H9 (cell line): ENCODE results near the gene UST. TPM values are rescaled to one million over a fixed set of nuclear protein-coding genes. Genes with fewer than 3 reads are reported as not detected.
A peak's percentile ranks its signal among the peaks of the same experiment; 100 is the strongest.

Experiments
- DNase-seq: peaks from one replicate; pipeline ENCODE4 v3.0.0-alpha.2; 2017
- H2AFZ ChIP-seq: one replicate; pipeline ENCODE4 v1.6.1; 2013; ENCODE audit warnings: mild to moderate bottlenecking, low read length, control low read depth, moderate library complexity
- H2AK5ac ChIP-seq: 2 replicates; pipeline ENCODE4 v1.6.1; 2013; ENCODE audit warnings: low read length, control low read depth, mixed read lengths; ENCODE audit not compliant: insufficient read length
- H2BK120ac ChIP-seq: one replicate; pipeline ENCODE4 v1.6.1; 2013; ENCODE audit warnings: low read depth, mild to moderate bottlenecking, low read length, control low read depth, inconsistent platforms; ENCODE audit not compliant: poor library complexity, severe bottlenecking
- H2BK12ac ChIP-seq: 2 replicates; pipeline ENCODE4 v1.6.1; 2013; ENCODE audit warnings: low read length, control low read depth, mixed read lengths, low read depth; ENCODE audit not compliant: insufficient read length
- H2BK15ac ChIP-seq: 2 replicates; pipeline ENCODE4 v1.6.1; 2013; ENCODE audit warnings: low read depth, low read length, control low read depth
- H2BK20ac ChIP-seq: one replicate; pipeline ENCODE4 v1.6.1; 2013; ENCODE audit warnings: low read depth, mild to moderate bottlenecking, low read length, control low read depth, inconsistent platforms; ENCODE audit not compliant: poor library complexity, severe bottlenecking
- H2BK5ac ChIP-seq: 2 replicates; pipeline ENCODE4 v1.6.1; 2013; ENCODE audit warnings: low read length, control low read depth, mixed read lengths; ENCODE audit not compliant: insufficient read length
- H3K14ac ChIP-seq: 2 replicates; pipeline ENCODE4 v1.6.1; 2013; ENCODE audit warnings: low read length, control low read depth; ENCODE audit not compliant: insufficient read depth
- H3K18ac ChIP-seq: 2 replicates; pipeline ENCODE4 v1.6.1; 2013; ENCODE audit warnings: low read depth, mild to moderate bottlenecking, mixed read lengths, low read length, control low read depth; ENCODE audit not compliant: insufficient read length
- H3K23ac ChIP-seq: 2 replicates; pipeline ENCODE4 v1.6.1; 2013; ENCODE audit warnings: low read length, control low read depth, mixed read lengths, low read depth; ENCODE audit not compliant: insufficient read length
- H3K23me2 ChIP-seq: 2 replicates; pipeline ENCODE4 v1.6.1; 2013; ENCODE audit warnings: low read depth, mild to moderate bottlenecking, mixed read lengths, low read length, control low read depth; ENCODE audit not compliant: insufficient read length, poor library complexity, severe bottlenecking
- H3K27ac ChIP-seq: 2 replicates; pipeline ENCODE4 v1.5.1; 2013; ENCODE audit warnings: low read length, control low read depth, mixed read lengths, low read depth; ENCODE audit not compliant: insufficient read length
- H3K27me3 ChIP-seq: 2 replicates; pipeline ENCODE4 v1.6.1; 2013; ENCODE audit warnings: low read length, control low read depth, inconsistent platforms; ENCODE audit not compliant: insufficient read depth
- H3K4ac ChIP-seq: 2 replicates; pipeline ENCODE4 v1.6.1; 2013; ENCODE audit warnings: low read depth, mild to moderate bottlenecking, control low read depth, inconsistent platforms, low read length, moderate library complexity
- H3K4me1 ChIP-seq: 2 replicates; pipeline ENCODE4 v1.6.1; 2013; ENCODE audit warnings: low read length, control low read depth, inconsistent platforms; ENCODE audit not compliant: insufficient read depth
- H3K4me2 ChIP-seq: 2 replicates; pipeline ENCODE4 v1.6.1; 2013; ENCODE audit warnings: low read length, control low read depth, mixed read lengths; ENCODE audit not compliant: insufficient read length, insufficient read depth
- H3K56ac ChIP-seq: 2 replicates; pipeline ENCODE4 v1.6.1; 2013; ENCODE audit warnings: low read depth, mild to moderate bottlenecking, mixed read lengths, low read length, control low read depth; ENCODE audit not compliant: insufficient read length
- H3K79me1 ChIP-seq: 2 replicates; pipeline ENCODE4 v1.6.1; 2013; ENCODE audit warnings: low read depth, mild to moderate bottlenecking, moderate library complexity, low read length, control low read depth, inconsistent platforms; ENCODE audit not compliant: insufficient read depth, poor library complexity, severe bottlenecking
- H3K79me2 ChIP-seq: 2 replicates; pipeline ENCODE4 v1.6.1; 2013; ENCODE audit warnings: low read length, control low read depth, inconsistent platforms; ENCODE audit not compliant: insufficient read depth
- H3K9ac ChIP-seq: 2 replicates; pipeline ENCODE4 v1.6.1; 2013; ENCODE audit warnings: low read length, control low read depth, mixed read lengths; ENCODE audit not compliant: insufficient read length; ENCODE audit errors: extremely low read depth
- H3K9me3 ChIP-seq: one replicate; pipeline ENCODE4 v1.6.1; 2013; ENCODE audit warnings: low read depth, low read length, inconsistent platforms; ENCODE audit not compliant: control insufficient read depth
- H3T11ph ChIP-seq: one replicate; pipeline ENCODE4 v1.6.1; 2013; ENCODE audit warnings: mild to moderate bottlenecking, low read length, control low read depth, inconsistent platforms
- H4K20me1 ChIP-seq: one replicate; pipeline ENCODE4 v1.6.1; 2013; ENCODE audit not compliant: control insufficient read depth, insufficient read length, insufficient read depth
- H4K5ac ChIP-seq: 2 replicates; pipeline ENCODE4 v1.6.1; 2013; ENCODE audit warnings: low read depth, mild to moderate bottlenecking, mixed read lengths, low read length, control low read depth; ENCODE audit not compliant: insufficient read length
- H4K8ac ChIP-seq: replicated peaks from 2 replicates; pipeline ENCODE4 v1.6.1; 2013; ENCODE audit warnings: low read length, control low read depth, mixed read lengths, low read depth; ENCODE audit not compliant: insufficient read length
- H4K91ac ChIP-seq: 2 replicates; pipeline ENCODE4 v1.6.1; 2013; ENCODE audit warnings: low read depth, mild to moderate bottlenecking, moderate library complexity, mixed read lengths, low read length, control low read depth; ENCODE audit not compliant: insufficient read length
- H3K27ac Mint-ChIP-seq, 3 experiments: 2 replicates in 2 of 3; 3 replicates in 1 of 3; pipeline ENCODE4 v1.8.0; 2020 to 2021; ENCODE audit warnings: mixed read lengths in 3 of 3, mild to moderate bottlenecking in 1 of 3, moderate library complexity in 1 of 3
- H3K27me3 Mint-ChIP-seq: 2 replicates; pipeline ENCODE4 v1.8.0; 2021; ENCODE audit warnings: low read depth, mild to moderate bottlenecking, moderate library complexity, mixed read lengths
- H3K36me3 Mint-ChIP-seq, 3 experiments: 2 replicates in 2 of 3; 3 replicates in 1 of 3; pipeline ENCODE4 v1.8.0; 2020 to 2021; ENCODE audit warnings: low read depth in 3 of 3, mixed read lengths in 3 of 3; ENCODE audit not compliant: insufficient read depth in 1 of 3
- H3K4me1 Mint-ChIP-seq, 2 experiments: 2 replicates each; pipeline ENCODE4 v1.8.0; 2020; ENCODE audit warnings: mixed read lengths in 2 of 2
- H3K4me3 Mint-ChIP-seq, 2 experiments: 2 replicates in 1 of 2; 3 replicates in 1 of 2; pipeline ENCODE4 v1.8.0; 2020 to 2021; ENCODE audit warnings: mild to moderate bottlenecking in 2 of 2, mixed read lengths in 2 of 2, moderate library complexity in 1 of 2
- H3K9me3 Mint-ChIP-seq, 2 experiments: 2 replicates in 1 of 2; 3 replicates in 1 of 2; pipeline ENCODE4 v1.8.0; 2020; ENCODE audit warnings: mild to moderate bottlenecking in 2 of 2, mixed read lengths in 2 of 2, moderate library complexity in 1 of 2
- WGBS: extraction: QIAGEN DNeasy Blood & Tissue Kit; methylation state at CpG from one replicate; pipeline ENCODE4 v1.1.7; 2013; ENCODE audit warnings: missing lambda C conversion rate, low lambda C conversion rate, mixed read lengths; ENCODE audit not compliant: insufficient read length; ENCODE audit errors: extremely low coverage; 5-methylcytosine and 5-hydroxymethylcytosine counted together
- total RNA-seq: library from RNA; stranded (reverse); gene quantifications from 2 replicates; pipeline ENCODE4 v1.2.1, GENCODE V29; 2021
- TF ChIP-seq, protein P1 (sequence below): fragments of 200-600 bp; sonication (generic); conservative IDR thresholded peaks from 3 replicates; pipeline ENCODE4 v1.8.0; 2021; ENCODE audit warnings: antibody characterized with exemption, mild to moderate bottlenecking

UST gene
- total RNA-seq, 1 experiment from 2014 or later: 14.4 TPM

- H3K4me1 Mint-ChIP-seq: peaks cover 72 to 76% of the 10 kb centered on the region in 2 experiments
- H3T11ph ChIP-seq: no peak overlapping the region
- no peak overlapping the region for H2BK120ac ChIP-seq
- H3K79me1 ChIP-seq: no peaks in the 10 kb centered on the region
- H3K56ac ChIP-seq: no peak overlapping the region
- DNase-seq: no peak
- H3K4me3 Mint-ChIP-seq: no peak overlapping the region
- no peaks in the 10 kb centered on the region for H3K79me2 ChIP-seq
- H3K4me1 ChIP-seq: peaks cover 2% of the 10 kb centered on the region; the same call in 1 of the 2 replicates
- no CpG with 5 or more reads among the region's 9 CpGs for WGBS
- H3K4me2 ChIP-seq: no peak overlapping the region
- no peak overlapping the region for H2BK20ac ChIP-seq
- H3K23me2 ChIP-seq: no peaks in the 10 kb centered on the region
- no peak overlapping the region for H2BK12ac ChIP-seq
- H4K91ac ChIP-seq: no peak overlapping the region
- H2AK5ac ChIP-seq: no peak overlapping the region
- H3K36me3 Mint-ChIP-seq: peaks cover 14 to 21% (median 17%) of the 10 kb centered on the region in 3 experiments; a peak in 6 of 7 replicates
- no peaks in the 10 kb centered on the region for H4K20me1 ChIP-seq
- H4K8ac ChIP-seq: no peak overlapping the region
- TF ChIP-seq, protein P1, sequence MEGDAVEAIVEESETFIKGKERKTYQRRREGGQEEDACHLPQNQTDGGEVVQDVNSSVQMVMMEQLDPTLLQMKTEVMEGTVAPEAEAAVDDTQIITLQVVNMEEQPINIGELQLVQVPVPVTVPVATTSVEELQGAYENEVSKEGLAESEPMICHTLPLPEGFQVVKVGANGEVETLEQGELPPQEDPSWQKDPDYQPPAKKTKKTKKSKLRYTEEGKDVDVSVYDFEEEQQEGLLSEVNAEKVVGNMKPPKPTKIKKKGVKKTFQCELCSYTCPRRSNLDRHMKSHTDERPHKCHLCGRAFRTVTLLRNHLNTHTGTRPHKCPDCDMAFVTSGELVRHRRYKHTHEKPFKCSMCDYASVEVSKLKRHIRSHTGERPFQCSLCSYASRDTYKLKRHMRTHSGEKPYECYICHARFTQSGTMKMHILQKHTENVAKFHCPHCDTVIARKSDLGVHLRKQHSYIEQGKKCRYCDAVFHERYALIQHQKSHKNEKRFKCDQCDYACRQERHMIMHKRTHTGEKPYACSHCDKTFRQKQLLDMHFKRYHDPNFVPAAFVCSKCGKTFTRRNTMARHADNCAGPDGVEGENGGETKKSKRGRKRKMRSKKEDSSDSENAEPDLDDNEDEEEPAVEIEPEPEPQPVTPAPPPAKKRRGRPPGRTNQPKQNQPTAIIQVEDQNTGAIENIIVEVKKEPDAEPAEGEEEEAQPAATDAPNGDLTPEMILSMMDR: no peak
- peak overlapping the region; percentile 56 for H2BK5ac ChIP-seq
- no peak overlapping the region for H2BK15ac ChIP-seq
- no peak overlapping the region for H3K4ac ChIP-seq
- no peak overlapping the region for H3K14ac ChIP-seq
- H3K9ac ChIP-seq: no peak overlapping the region
- no peak overlapping the region for H3K23ac ChIP-seq
- no peak overlapping the region for H3K27ac ChIP-seq
- no peaks in the 10 kb centered on the region for H3K27me3 ChIP-seq
- no peaks in the 10 kb centered on the region; the same call in 1 of the 2 replicates for H3K27me3 Mint-ChIP-seq
- H3K27ac Mint-ChIP-seq: peak overlapping the region; percentile 19 to 91 (median 83); a peak in 5 of 7 replicates
- H3K9me3 ChIP-seq: no peaks in the 10 kb centered on the region
- no peak overlapping the region for H3K18ac ChIP-seq
- no peak overlapping the region for H2AFZ ChIP-seq
- H3K9me3 Mint-ChIP-seq: no peaks in the 10 kb centered on the region; a peak in 1 of 5 replicates
- no peak overlapping the region for H4K5ac ChIP-seq
These were observed 218.5 kb downstream of the UST start for GRCh38 chr6:148965287-148965686.
